ENCODE measurements around the gene WHRN.

The WHRN gene

GRCh38 chr9:114410910-114411309, 94.4 kb downstream of the WHRN start:
- H3K18ac ChIP-seq (ENCODE audit: low read length), result no peak overlapping the region
- no peak overlapping the region for H3K56ac ChIP-seq (ENCODE audit: low read length)
- H4K8ac ChIP-seq (ENCODE audit: low read depth, low read length), result no peak overlapping the region
- no peaks in the 10 kb centered on the region for H3K79me1 ChIP-seq (ENCODE audit: low read length)
- H3K79me2 ChIP-seq (ENCODE audit: control insufficient read depth, insufficient read depth, low read length), result no peaks in the 10 kb centered on the region
- H2AK5ac ChIP-seq (ENCODE audit: low read length), result no peak overlapping the region
- WGBS (ENCODE audit: extremely low coverage, insufficient coverage, low lambda C conversion rate), result no CpG with 5 or more reads among the region's 8 CpGs
- no peak overlapping the region for H3K9ac ChIP-seq (ENCODE audit: low read length)
- no peak overlapping the region for H3K4ac ChIP-seq (ENCODE audit: low read depth, low read length)
- H2BK15ac ChIP-seq (replicated peaks; ENCODE audit: low read depth), result no peak overlapping the region
- H2BK5ac ChIP-seq (ENCODE audit: low read length), result no peak overlapping the region
- H3K4me3 ChIP-seq (ENCODE audit: low read length), result no peak overlapping the region
- peak overlapping the region; percentile 74 for H3K23ac ChIP-seq (ENCODE audit: low read length)
- H3K4me2 ChIP-seq (ENCODE audit: low read length), result no peak overlapping the region
- no peak overlapping the region for H3K27ac ChIP-seq (ENCODE audit: low read depth, low read length)
- H3K36me3 ChIP-seq (ENCODE audit: control insufficient read depth, insufficient read depth, low read length), result no peaks in the 10 kb centered on the region
- H2BK120ac ChIP-seq (ENCODE audit: low read depth, low read length), result no peak overlapping the region
- no peak overlapping the region for H4K5ac ChIP-seq (ENCODE audit: low read length)
- peaks cover 2% of the 10 kb centered on the region for H3K4me1 ChIP-seq (ENCODE audit: control insufficient read depth, low read depth, low read length)
- H3K27me3 ChIP-seq (ENCODE audit: insufficient read depth, low read length, poor library complexity), result no peaks in the 10 kb centered on the region
- no peak for DNase-seq

DNA sequence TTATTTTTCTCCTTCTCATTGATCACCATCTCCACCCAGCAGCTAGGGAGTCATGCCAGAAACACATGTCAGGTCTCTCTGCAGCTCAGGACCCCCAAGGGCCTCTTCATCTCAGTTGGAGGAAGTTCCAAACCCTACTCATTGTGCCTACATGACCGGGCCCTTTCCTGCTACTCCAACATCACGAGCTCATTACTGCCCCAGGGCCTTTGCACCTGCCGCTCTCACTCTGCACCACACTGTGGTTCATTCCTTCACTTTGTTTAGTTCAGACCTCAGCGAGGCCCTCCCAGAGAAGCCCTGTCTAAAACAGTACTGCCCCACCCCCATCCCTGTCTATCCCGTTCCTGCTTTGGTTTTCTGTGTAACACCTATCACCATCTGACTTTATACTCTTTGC, 95.4 kb downstream of the WHRN start:
- Histone ChIP-seq H3K9ac (ENCODE audit: low read length) (no peak overlapping the region), H2BK120ac (ENCODE audit: low read depth, low read length) (no peak overlapping the region), H3K27ac (ENCODE audit: low read depth, low read length) (no peak overlapping the region), H2BK15ac (replicated peaks; ENCODE audit: low read depth) (no peak overlapping the region), H2BK5ac (ENCODE audit: low read length) (no peak overlapping the region), H3K4me3 (ENCODE audit: low read length) (no peak overlapping the region), H3K23ac (ENCODE audit: low read length) (no peak overlapping the region), H3K79me2 (ENCODE audit: control insufficient read depth, insufficient read depth, low read length) (no peaks in the 10 kb centered on the region), H3K79me1 (ENCODE audit: low read length) (no peaks in the 10 kb centered on the region), H4K5ac (ENCODE audit: low read length) (no peak overlapping the region), H3K18ac (ENCODE audit: low read length) (no peak overlapping the region), H3K4me2 (ENCODE audit: low read length) (no peak overlapping the region), H3K36me3 (ENCODE audit: control insufficient read depth, insufficient read depth, low read length) (no peaks in the 10 kb centered on the region), H3K56ac (ENCODE audit: low read length) (no peak overlapping the region), H3K27me3 (ENCODE audit: insufficient read depth, low read length, poor library complexity) (no peaks in the 10 kb centered on the region), H2AK5ac (ENCODE audit: low read length) (no peak overlapping the region), H3K4me1 (ENCODE audit: control insufficient read depth, low read depth, low read length) (peaks cover 2% of the 10 kb centered on the region), H3K4ac (ENCODE audit: low read depth, low read length) (no peak overlapping the region), H4K8ac (ENCODE audit: low read depth, low read length) (no peak overlapping the region)
- no peak for DNase-seq
- WGBS (ENCODE audit: extremely low coverage, insufficient coverage, low lambda C conversion rate), result no CpG with 5 or more reads among the region's 5 CpGs

DNA sequence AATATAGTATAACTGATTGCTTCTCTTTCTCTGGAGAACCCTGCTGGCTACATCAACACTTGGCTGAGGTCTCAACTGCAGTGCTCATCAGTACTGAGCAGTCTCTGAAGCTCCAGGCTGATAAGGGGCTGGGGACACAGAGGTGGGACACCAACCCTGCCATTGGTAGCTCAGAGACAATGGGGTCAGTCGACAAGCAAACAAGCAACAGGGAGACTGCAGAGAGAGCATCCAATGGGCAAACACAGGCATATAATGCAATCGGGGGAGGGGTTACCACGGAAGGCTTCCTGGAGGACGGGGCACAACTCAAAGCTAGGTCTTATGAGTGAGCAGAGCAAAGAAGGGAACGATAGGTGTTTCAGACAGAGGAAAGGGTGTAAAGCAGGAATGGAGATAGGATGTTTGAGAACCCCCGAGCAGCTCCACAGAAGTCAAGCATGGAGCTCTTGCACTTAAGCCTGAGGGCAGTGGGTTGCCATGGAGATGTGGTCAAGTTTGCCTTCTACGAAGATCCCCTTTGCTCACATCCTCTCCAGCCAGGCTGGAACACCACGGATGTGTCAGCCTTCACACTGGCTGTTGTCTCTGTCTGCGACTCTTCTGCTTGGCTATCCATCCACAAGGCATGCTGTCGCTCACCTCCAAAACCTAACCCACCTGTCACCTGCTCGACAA, 96.0 kb downstream of the WHRN start:
- peaks cover 2% of the 10 kb centered on the region for H3K4me1 ChIP-seq (ENCODE audit: control insufficient read depth, low read depth, low read length)
- H2BK15ac ChIP-seq (replicated peaks; ENCODE audit: low read depth), result no peak overlapping the region
- H3K27ac ChIP-seq (ENCODE audit: low read depth, low read length), result no peak overlapping the region
- no peaks in the 10 kb centered on the region for H3K27me3 ChIP-seq (ENCODE audit: insufficient read depth, low read length, poor library complexity)
- no peaks in the 10 kb centered on the region for H3K79me1 ChIP-seq (ENCODE audit: low read length)
- H2BK120ac ChIP-seq (ENCODE audit: low read depth, low read length), result no peak overlapping the region
- H3K4me3 ChIP-seq (ENCODE audit: low read length), result no peak overlapping the region
- H3K23ac ChIP-seq (ENCODE audit: low read length), result no peak overlapping the region
- H3K4ac ChIP-seq (ENCODE audit: low read depth, low read length), result no peak overlapping the region
- no peaks in the 10 kb centered on the region for H3K79me2 ChIP-seq (ENCODE audit: control insufficient read depth, insufficient read depth, low read length)
- H2AK5ac ChIP-seq (ENCODE audit: low read length), result no peak overlapping the region
- H3K56ac ChIP-seq (ENCODE audit: low read length), result no peak overlapping the region
- WGBS (ENCODE audit: extremely low coverage, insufficient coverage, low lambda C conversion rate), result no CpG with 5 or more reads among the region's 11 CpGs
- no peak overlapping the region for H2BK5ac ChIP-seq (ENCODE audit: low read length)
- H3K4me2 ChIP-seq (ENCODE audit: low read length), result no peak overlapping the region
- no peak overlapping the region for H3K18ac ChIP-seq (ENCODE audit: low read length)
- H3K36me3 ChIP-seq (ENCODE audit: control insufficient read depth, insufficient read depth, low read length), result no peaks in the 10 kb centered on the region
- peak; percentile 88 for DNase-seq
- H4K8ac ChIP-seq (ENCODE audit: low read depth, low read length), result no peak overlapping the region
- H4K5ac ChIP-seq (ENCODE audit: low read length), result no peak overlapping the region
- no peak overlapping the region for H3K9ac ChIP-seq (ENCODE audit: low read length)

DNA sequence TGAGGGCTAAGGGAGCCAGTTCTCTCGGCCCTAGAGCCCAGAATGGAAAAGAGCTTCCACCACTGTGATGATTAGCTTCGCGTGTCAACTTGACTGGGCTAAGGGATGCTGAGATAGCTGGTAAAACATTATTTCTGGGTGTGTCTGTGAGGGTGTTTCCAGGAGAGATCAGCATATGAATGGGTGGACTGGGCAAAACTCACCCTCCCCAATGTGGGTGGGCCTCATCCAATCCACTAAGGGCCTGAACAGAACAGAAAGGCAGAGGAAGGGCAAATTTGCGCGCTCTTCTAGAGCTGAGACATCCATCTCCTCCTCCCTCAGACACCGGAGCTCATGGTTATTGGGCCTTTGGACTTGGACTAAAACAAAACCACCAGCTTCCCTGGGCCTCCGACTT, 96.6 kb downstream of the WHRN start:
- Histone ChIP-seq H3K36me3 (ENCODE audit: control insufficient read depth, insufficient read depth, low read length) (no peaks in the 10 kb centered on the region), H3K27ac (ENCODE audit: low read depth, low read length) (no peak overlapping the region), H4K8ac (ENCODE audit: low read depth, low read length) (no peak overlapping the region), H3K4me1 (ENCODE audit: control insufficient read depth, low read depth, low read length) (peaks cover 2% of the 10 kb centered on the region), H3K9ac (ENCODE audit: low read length) (no peak overlapping the region), H2BK5ac (ENCODE audit: low read length) (no peak overlapping the region), H3K79me1 (ENCODE audit: low read length) (no peaks in the 10 kb centered on the region), H3K23ac (ENCODE audit: low read length) (no peak overlapping the region), H2BK15ac (replicated peaks; ENCODE audit: low read depth) (no peak overlapping the region), H4K5ac (ENCODE audit: low read length) (no peak overlapping the region), H2AK5ac (ENCODE audit: low read length) (no peak overlapping the region), H3K4me3 (ENCODE audit: low read length) (no peak overlapping the region), H3K27me3 (ENCODE audit: insufficient read depth, low read length, poor library complexity) (no peaks in the 10 kb centered on the region), H3K4me2 (ENCODE audit: low read length) (no peak overlapping the region), H3K4ac (ENCODE audit: low read depth, low read length) (no peak overlapping the region), H3K18ac (ENCODE audit: low read length) (no peak overlapping the region), H2BK120ac (ENCODE audit: low read depth, low read length) (no peak overlapping the region), H3K56ac (ENCODE audit: low read length) (no peak overlapping the region), H3K79me2 (ENCODE audit: control insufficient read depth, insufficient read depth, low read length) (no peaks in the 10 kb centered on the region)
- DNase-seq, result no peak
- no CpG with 5 or more reads among the region's 7 CpGs for WGBS (ENCODE audit: extremely low coverage, insufficient coverage, low lambda C conversion rate)

DNA sequence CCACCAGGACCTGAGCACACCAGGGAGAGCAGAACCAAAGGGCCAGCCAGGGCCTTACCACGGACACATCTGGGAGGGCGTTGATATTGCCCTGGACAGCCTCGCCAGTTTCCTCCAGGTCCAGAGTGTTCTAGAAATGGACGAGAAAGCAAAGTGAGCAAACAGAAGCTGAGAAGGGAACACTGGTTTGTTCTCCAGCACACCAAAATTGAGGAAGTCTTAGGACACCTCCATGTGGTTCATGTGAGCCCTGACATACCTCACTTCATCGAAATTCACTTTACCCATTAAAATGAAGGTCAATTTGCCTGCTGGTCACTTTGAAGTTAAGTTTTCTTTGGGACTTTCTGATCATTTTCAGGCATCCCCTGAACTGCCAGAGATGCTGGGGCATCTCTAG, 97.4 kb downstream of the WHRN start:
- no peak overlapping the region for H2BK5ac ChIP-seq (ENCODE audit: low read length)
- H3K4me2 ChIP-seq (ENCODE audit: low read length), result no peak overlapping the region
- no CpG with 5 or more reads among the region's 5 CpGs for WGBS (ENCODE audit: extremely low coverage, insufficient coverage, low lambda C conversion rate)
- H3K36me3 ChIP-seq (ENCODE audit: control insufficient read depth, insufficient read depth, low read length), result no peaks in the 10 kb centered on the region
- no peak overlapping the region for H4K5ac ChIP-seq (ENCODE audit: low read length)
- no peak overlapping the region for H3K18ac ChIP-seq (ENCODE audit: low read length)
- no peaks in the 10 kb centered on the region for H3K79me2 ChIP-seq (ENCODE audit: control insufficient read depth, insufficient read depth, low read length)
- DNase-seq, result no peak
- no peak overlapping the region for H2BK15ac ChIP-seq (replicated peaks; ENCODE audit: low read depth)
- no peak overlapping the region for H3K4ac ChIP-seq (ENCODE audit: low read depth, low read length)
- no peaks in the 10 kb centered on the region for H3K79me1 ChIP-seq (ENCODE audit: low read length)
- no peak overlapping the region for H3K27ac ChIP-seq (ENCODE audit: low read depth, low read length)
- H3K9ac ChIP-seq (ENCODE audit: low read length), result no peak overlapping the region
- H2AK5ac ChIP-seq (ENCODE audit: low read length), result no peak overlapping the region
- H3K27me3 ChIP-seq (ENCODE audit: insufficient read depth, low read length, poor library complexity), result no peaks in the 10 kb centered on the region
- no peak overlapping the region for H2BK120ac ChIP-seq (ENCODE audit: low read depth, low read length)
- H3K56ac ChIP-seq (ENCODE audit: low read length), result no peak overlapping the region
- H4K8ac ChIP-seq (ENCODE audit: low read depth, low read length), result no peak overlapping the region
- no peak overlapping the region for H3K23ac ChIP-seq (ENCODE audit: low read length)
- peaks cover 2% of the 10 kb centered on the region for H3K4me1 ChIP-seq (ENCODE audit: control insufficient read depth, low read depth, low read length)
- no peak overlapping the region for H3K4me3 ChIP-seq (ENCODE audit: low read length)

DNA sequence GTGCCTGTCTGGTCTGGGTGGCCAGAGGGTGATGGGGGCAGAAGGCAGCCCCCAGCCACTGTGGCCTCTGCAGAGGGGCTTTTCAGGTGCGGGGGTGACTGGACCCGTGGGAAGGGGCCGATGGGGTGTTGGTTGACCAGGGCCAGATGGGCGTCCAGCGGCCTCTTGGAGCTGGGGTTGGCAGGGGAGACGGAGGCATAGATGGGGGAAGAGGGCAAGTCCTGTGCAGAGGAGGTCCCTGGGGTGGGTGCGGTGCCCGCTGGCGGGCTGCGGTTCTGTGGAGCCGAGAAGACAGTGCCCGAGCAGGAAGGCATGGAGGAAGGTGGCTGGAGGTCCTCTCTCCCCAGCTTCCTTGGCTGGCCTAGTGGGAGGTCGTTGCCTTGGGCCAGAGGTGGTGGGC, 98.8 kb downstream of the WHRN start:
- Histone ChIP-seq H3K27ac (ENCODE audit: low read depth, low read length) (no peak overlapping the region), H3K4me1 (ENCODE audit: control insufficient read depth, low read depth, low read length) (peaks cover 2% of the 10 kb centered on the region), H3K4me3 (ENCODE audit: low read length) (no peak overlapping the region), H3K9ac (ENCODE audit: low read length) (no peak overlapping the region), H2BK15ac (replicated peaks; ENCODE audit: low read depth) (no peak overlapping the region), H2AK5ac (ENCODE audit: low read length) (no peak overlapping the region), H3K4ac (ENCODE audit: low read depth, low read length) (no peak overlapping the region), H3K79me2 (ENCODE audit: control insufficient read depth, insufficient read depth, low read length) (no peaks in the 10 kb centered on the region), H4K5ac (ENCODE audit: low read length) (no peak overlapping the region), H3K56ac (ENCODE audit: low read length) (no peak overlapping the region), H3K27me3 (ENCODE audit: insufficient read depth, low read length, poor library complexity) (no peaks in the 10 kb centered on the region), H3K36me3 (ENCODE audit: control insufficient read depth, insufficient read depth, low read length) (no peaks in the 10 kb centered on the region), H2BK5ac (ENCODE audit: low read length) (no peak overlapping the region), H2BK120ac (ENCODE audit: low read depth, low read length) (no peak overlapping the region), H4K8ac (ENCODE audit: low read depth, low read length) (no peak overlapping the region), H3K79me1 (ENCODE audit: low read length) (no peaks in the 10 kb centered on the region), H3K23ac (ENCODE audit: low read length) (no peak overlapping the region), H3K18ac (ENCODE audit: low read length) (no peak overlapping the region), H3K4me2 (ENCODE audit: low read length) (no peak overlapping the region)
- no CpG with 5 or more reads among the region's 13 CpGs for WGBS (ENCODE audit: extremely low coverage, insufficient coverage, low lambda C conversion rate)
- DNase-seq, result no peak

All from mesendoderm (in vitro differentiated cells).